GM10248 (cell line): ENCODE results near the gene TIPRL.

Experiments used
- CTCF ChIA-PET: fragments of 300-600 bp; sonication (Branson Sonifier 250); formaldehyde crosslinking; extraction: SDS; loops from one replicate; lab custom pipeline; 2021; ENCODE audit warnings: antibody characterized with exemption; lab: Yijun Ruan, JAX
- POLR2A ChIA-PET: fragments of 350-650 bp; sonication (Branson Sonifier 250); formaldehyde crosslinking; extraction: SDS; loops from one replicate; lab custom pipeline; 2020; ENCODE audit warnings: antibody characterized with exemption; lab: Yijun Ruan, JAX
- DNase-seq: peaks from one replicate; pipeline ENCODE4 v3.0.0; 2012; ENCODE audit errors: extremely low spot score
- CTCF ChIP-seq: IDR thresholded peaks from 2 replicates; pipeline ENCODE4 v1.5.1; 2012; ENCODE audit warnings: mild to moderate bottlenecking, low read depth; ENCODE audit errors: extremely low read depth, missing control alignments, control extremely low read depth

TIPRL gene

GRCh38 chr1:168243198-168243597 is 64.4 kb downstream of the TIPRL start:
- DNase-seq: no peak
- TF ChIP-seq CTCF: no peak
- CTCF ChIA-PET: interaction anchor here (2.2 kb wide), 1 partner anchor 8 kb away, joined by 14 read pairs; no protein-coding TSS in a partner anchor

GRCh38 chr1:168243636-168244212 is 65.0 kb downstream of the TIPRL start:
- no peak for TF ChIP-seq CTCF
- no peak for DNase-seq
- ChIA-PET CTCF (interaction anchor here (2.2 kb wide), 1 partner anchor 8 kb away, joined by 14 read pairs; no protein-coding TSS in a partner anchor), POLR2A (no interaction called here)

More at GRCh38 chr1:168243198-168243597, 64.4 kb downstream of the TIPRL start:
- POLR2A ChIA-PET: no interaction called here

GRCh38 chr1:168245042-168245441 is 66.3 kb downstream of the TIPRL start:
- no peak for TF ChIP-seq CTCF
- ChIA-PET CTCF (no interaction called here), POLR2A (interaction anchor here (0.6 kb wide), 1 partner anchor 14 kb away, joined by 3 read pairs; no protein-coding TSS in a partner anchor)
- DNase-seq: no peak

- POLR2A ChIA-PET: no interaction called here
- CTCF ChIA-PET: interaction anchor here (1.5 to 1.9 kb wide), 2 partner anchors 12 to 17 kb away, joined by 4 to 19 read pairs; no protein-coding TSS in a partner anchor
- no peak for DNase-seq
- TF ChIP-seq CTCF: no peak
Observed at GRCh38 chr1:168246506-168246905, 67.7 kb downstream of the TIPRL start.
